Activated CD8-positive, alpha-beta memory T cell treated with anti-CD3 and anti-CD28 coated beads, Interleukin-2, amount 50 U/mL, for 1 hour (primary cell): Measurements from ENCODE around the gene GPX7.

ENCODE experiments used
- DNase-seq: peaks from one replicate; pipeline ENCODE4 v3.0.0-alpha.2; 2020; ENCODE audit errors: extremely low read depth

Gene GPX7

GRCh38 chr1:52629325-52629643 lies 27.1 kb downstream of the GPX7 start:
- DNase-seq, result no peak

- no peak for DNase-seq
These were observed 27.5 kb downstream of the GPX7 start for GRCh38 chr1:52629667-52630066.

- no peak for DNase-seq
These were observed 29.7 kb downstream of the GPX7 start for GRCh38 chr1:52631759-52632331.

GRCh38 chr1:52632732-52633290 lies 30.6 kb downstream of the GPX7 start, which contains the start of gene SHISAL2A:
TSS of gene SHISAL2A (plus strand) at chr1:52633168. CDS start at chr1:52633494, 326 bp downstream.
- DNase-seq, result peak; percentile 28

GRCh38 chr1:52633291-52633754 lies 31.2 kb downstream of the GPX7 start:
- DNase-seq, result no peak

GRCh38 chr1:52634111-52634510 lies 31.9 kb downstream of the GPX7 start:
- DNase-seq, result no peak

- DNase-seq, result no peak
These were observed 33.3 kb downstream of the GPX7 start for GRCh38 chr1:52635321-52636089.

GRCh38 chr1:52636721-52637695 lies 34.8 kb downstream of the GPX7 start:
- DNase-seq, result peak; percentile 87

GRCh38 chr1:52637946-52638345 lies 35.8 kb downstream of the GPX7 start:
- no peak for DNase-seq

GRCh38 chr1:52640697-52641096 lies 38.5 kb downstream of the GPX7 start:
- DNase-seq, result no peak

GRCh38 chr1:52641307-52641706 lies 39.1 kb downstream of the GPX7 start:
- DNase-seq, result no peak

- no peak for DNase-seq
These were observed 43.1 kb downstream of the GPX7 start for GRCh38 chr1:52645261-52645660.

- no peak for DNase-seq
These were observed 49.7 kb downstream of the GPX7 start for GRCh38 chr1:52651904-52652303.

- DNase-seq, result no peak
These were observed 51.2 kb downstream of the GPX7 start for GRCh38 chr1:52653207-52653849.

- no peak for DNase-seq
These were observed 51.9 kb downstream of the GPX7 start for GRCh38 chr1:52654063-52654462.

- no peak for DNase-seq
These were observed 55.5 kb downstream of the GPX7 start for GRCh38 chr1:52657702-52658101.
